WTC11 (cell line): ENCODE measurements around the gene HIBADH. TPM values are rescaled to one million over a fixed set of nuclear protein-coding genes. Genes with fewer than 3 reads are reported as not detected.

Experiments
- ATAC-seq: fragments of 200-7000 bp; cut with Tn5 transposase; 2 replicates; pipeline ENCODE4 v1.10.0; 2021; ENCODE audit warnings: mild to moderate bottlenecking, moderate library complexity
- CTCF ChIA-PET: fragments of 300-600 bp; sonication (Branson Sonifier 250); formaldehyde crosslinking; loops from one replicate; lab custom pipeline; 2021; ENCODE audit warnings: antibody characterized with exemption; lab: Charles Lee
- POLR2A ChIA-PET: fragments of 350-600 bp; sonication (Branson Sonifier 250); formaldehyde crosslinking; loops from one replicate; lab custom pipeline; 2021; ENCODE audit warnings: antibody characterized with exemption; lab: Charles Lee
- DNase-seq: peaks from one replicate; pipeline ENCODE4 v3.0.0; 2021; ENCODE audit warnings: low spot score
- H3K27ac Mint-ChIP-seq: 2 replicates; pipeline ENCODE4 v1.8.0; 2021; ENCODE audit warnings: mixed read lengths
- H3K27me3 Mint-ChIP-seq: 2 replicates; pipeline ENCODE4 v1.8.0; 2021; ENCODE audit warnings: low read depth, mild to moderate bottlenecking, moderate library complexity, mixed read lengths
- H3K36me3 Mint-ChIP-seq: 2 replicates; pipeline ENCODE4 v1.8.0; 2021; ENCODE audit warnings: mixed read lengths
- H3K4me1 Mint-ChIP-seq: 2 replicates; pipeline ENCODE4 v1.8.0; 2022; ENCODE audit warnings: mixed read lengths
- H3K4me3 Mint-ChIP-seq: 2 replicates; pipeline ENCODE4 v1.8.0; 2021; ENCODE audit warnings: mild to moderate bottlenecking, moderate library complexity, mixed read lengths
- H3K9me3 Mint-ChIP-seq: 2 replicates; pipeline ENCODE4 v1.8.0; 2021; ENCODE audit warnings: mixed read lengths
- CBFB ChIP-seq: sonication (generic); formaldehyde crosslinking; IDR thresholded peaks from 2 replicates; pipeline ENCODE4 v1.8.1; 2022; ENCODE audit warnings: mild to moderate bottlenecking, low read depth, missing genetic modification reagents
- CDX4 ChIP-seq: fragments of 250-450 bp; sonication (Bioruptor Pico); IDR thresholded peaks from 2 replicates; pipeline ENCODE4 v1.9.0; 2021; ENCODE audit warnings: moderate library complexity, mild to moderate bottlenecking, inconsistent platforms, borderline replicate concordance
- CREM ChIP-seq: sonication (generic); formaldehyde crosslinking; IDR thresholded peaks from 2 replicates; pipeline ENCODE4 v1.8.1; 2022; ENCODE audit warnings: mild to moderate bottlenecking, missing genetic modification reagents, moderate library complexity
- E2F1 ChIP-seq: sonication (generic); formaldehyde crosslinking; IDR thresholded peaks from 2 replicates; pipeline ENCODE4 v1.8.0; 2022; ENCODE audit warnings: mild to moderate bottlenecking, missing genetic modification reagents
- EMX1 ChIP-seq: fragments of 250-450 bp; sonication (Bioruptor Pico); IDR thresholded peaks from 2 replicates; pipeline ENCODE4 v1.8.0; 2021; ENCODE audit warnings: mild to moderate bottlenecking
- ERG ChIP-seq: fragments of 250-450 bp; sonication (Bioruptor Pico); IDR thresholded peaks from 2 replicates; pipeline ENCODE4 v1.8.0; 2021; ENCODE audit warnings: mild to moderate bottlenecking
- FOXP1 ChIP-seq: sonication (generic); formaldehyde crosslinking; IDR thresholded peaks from 2 replicates; pipeline ENCODE4 v1.8.0; 2022; ENCODE audit warnings: missing genetic modification reagents, mild to moderate bottlenecking, moderate library complexity, borderline replicate concordance
- GTF2I ChIP-seq: fragments of 250-450 bp; sonication (Bioruptor Pico); conservative IDR thresholded peaks from 2 replicates; pipeline ENCODE4 v1.4.0; 2021; ENCODE audit warnings: mild to moderate bottlenecking
- JAZF1 ChIP-seq: fragments of 250-450 bp; sonication (Bioruptor Pico); IDR thresholded peaks from 2 replicates; pipeline ENCODE4 v1.9.0; 2021; ENCODE audit warnings: moderate library complexity, mild to moderate bottlenecking, inconsistent platforms
- NFE2L1 ChIP-seq: sonication (generic); formaldehyde crosslinking; IDR thresholded peaks from 2 replicates; pipeline ENCODE4 v1.8.1; 2023; ENCODE audit warnings: missing genetic modification reagents
- NFYB ChIP-seq: sonication (generic); formaldehyde crosslinking; conservative IDR thresholded peaks from 2 replicates; pipeline ENCODE4 v1.8.0; 2022; ENCODE audit warnings: low read depth, missing genetic modification reagents
- NR2C2 ChIP-seq: sonication (generic); formaldehyde crosslinking; IDR thresholded peaks from 2 replicates; pipeline ENCODE4 v1.8.0; 2022; ENCODE audit warnings: mild to moderate bottlenecking, missing genetic modification reagents
- NR3C1 ChIP-seq: sonication (generic); formaldehyde crosslinking; conservative IDR thresholded peaks from 2 replicates; pipeline ENCODE4 v1.8.1; 2023; ENCODE audit warnings: low read depth, mild to moderate bottlenecking, missing genetic modification reagents
- OVOL2 ChIP-seq: fragments of 250-450 bp; sonication (Bioruptor Pico); IDR thresholded peaks from 2 replicates; pipeline ENCODE4 v1.9.0; 2021; ENCODE audit warnings: mild to moderate bottlenecking, borderline replicate concordance
- RELA ChIP-seq: sonication (generic); formaldehyde crosslinking; IDR thresholded peaks from 2 replicates; pipeline ENCODE4 v1.8.1; 2022; ENCODE audit warnings: missing genetic modification reagents, mild to moderate bottlenecking, borderline replicate concordance
- SMAD3 ChIP-seq: sonication (generic); formaldehyde crosslinking; IDR thresholded peaks from 2 replicates; pipeline ENCODE4 v1.8.0; 2022; ENCODE audit warnings: missing genetic modification reagents, mild to moderate bottlenecking, borderline replicate concordance
- TEAD4 ChIP-seq: sonication (generic); formaldehyde crosslinking; IDR thresholded peaks from 2 replicates; pipeline ENCODE4 v1.8.0; 2022; ENCODE audit warnings: mild to moderate bottlenecking, missing genetic modification reagents
- ZNF219 ChIP-seq: sonication (generic); formaldehyde crosslinking; IDR thresholded peaks from 2 replicates; pipeline ENCODE4 v1.8.0; 2023; ENCODE audit warnings: missing genetic modification reagents, mild to moderate bottlenecking, borderline replicate concordance
- ZNF425 ChIP-seq: fragments of 250-450 bp; sonication (Bioruptor Pico); conservative IDR thresholded peaks from 2 replicates; pipeline ENCODE4 v1.9.0; 2021; ENCODE audit warnings: mild to moderate bottlenecking
- ZNF671 ChIP-seq: fragments of 250-450 bp; sonication (Bioruptor Pico); IDR thresholded peaks from 2 replicates; pipeline ENCODE4 v1.8.0; 2021; ENCODE audit warnings: mild to moderate bottlenecking
- total RNA-seq: library from RNA; stranded (reverse); gene quantifications from 3 replicates; pipeline ENCODE4 v1.2.3, GENCODE V29; 2021
- TF ChIP-seq, protein P1 (sequence below): sonication (generic); formaldehyde crosslinking; IDR thresholded peaks from 2 replicates; pipeline ENCODE4 v1.8.1; 2023; ENCODE audit warnings: mild to moderate bottlenecking, missing genetic modification reagents
- TF ChIP-seq, protein P2 (sequence below): fragments of 250-450 bp; sonication (Bioruptor Pico); IDR thresholded peaks from 2 replicates; pipeline ENCODE4 v1.9.0; 2021; ENCODE audit warnings: mild to moderate bottlenecking, borderline replicate concordance

HIBADH gene
- total RNA-seq, 1 experiment from 2014 or later = 27.9 TPM

- no peak for TF ChIP-seq FOXP1
- TF ChIP-seq ZNF671 (CRISPR knock-in tag) = no peak
- TF ChIP-seq ZNF219 (CRISPR knock-in tag) = no peak
Observed at GRCh38 chr7:27656724-27657123, 6.0 kb downstream of the HIBADH start.

GRCh38 chr7:27655184-27655583 lies 7.5 kb downstream of the HIBADH start:
- H3K4me1 Mint-ChIP-seq = no peaks in the 10 kb centered on the region; the same call in 1 of the 2 replicates
- DNase-seq = no peak
- no peaks in the 10 kb centered on the region for H3K27me3 Mint-ChIP-seq
- POLR2A ChIA-PET = no interaction called here
- no peak overlapping the region for H3K27ac Mint-ChIP-seq
- H3K9me3 Mint-ChIP-seq = no peaks in the 10 kb centered on the region
- TF ChIP-seq OVOL2 (CRISPR knock-in tag) (no peak), CBFB (CRISPR knock-in tag) (no peak), GTF2I (CRISPR knock-in tag) (no peak), RELA (CRISPR knock-in tag) (no peak), NR3C1 (CRISPR knock-in tag) (no peak), CDX4 (CRISPR knock-in tag) (no peak), CREM (no peak), NR2C2 (no peak), JAZF1 (CRISPR knock-in tag) (no peak), NFE2L1 (CRISPR knock-in tag) (no peak), ZNF425 (no peak), ERG (CRISPR knock-in tag) (no peak)
- TF ChIP-seq, protein P1, sequence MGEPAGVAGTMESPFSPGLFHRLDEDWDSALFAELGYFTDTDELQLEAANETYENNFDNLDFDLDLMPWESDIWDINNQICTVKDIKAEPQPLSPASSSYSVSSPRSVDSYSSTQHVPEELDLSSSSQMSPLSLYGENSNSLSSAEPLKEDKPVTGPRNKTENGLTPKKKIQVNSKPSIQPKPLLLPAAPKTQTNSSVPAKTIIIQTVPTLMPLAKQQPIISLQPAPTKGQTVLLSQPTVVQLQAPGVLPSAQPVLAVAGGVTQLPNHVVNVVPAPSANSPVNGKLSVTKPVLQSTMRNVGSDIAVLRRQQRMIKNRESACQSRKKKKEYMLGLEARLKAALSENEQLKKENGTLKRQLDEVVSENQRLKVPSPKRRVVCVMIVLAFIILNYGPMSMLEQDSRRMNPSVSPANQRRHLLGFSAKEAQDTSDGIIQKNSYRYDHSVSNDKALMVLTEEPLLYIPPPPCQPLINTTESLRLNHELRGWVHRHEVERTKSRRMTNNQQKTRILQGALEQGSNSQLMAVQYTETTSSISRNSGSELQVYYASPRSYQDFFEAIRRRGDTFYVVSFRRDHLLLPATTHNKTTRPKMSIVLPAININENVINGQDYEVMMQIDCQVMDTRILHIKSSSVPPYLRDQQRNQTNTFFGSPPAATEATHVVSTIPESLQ = no peak
- TF ChIP-seq, all 79 proteins: peak for 0
- H3K36me3 Mint-ChIP-seq = no peaks in the 10 kb centered on the region
- ATAC-seq = no peak
- no peak overlapping the region for H3K4me3 Mint-ChIP-seq
- CTCF ChIA-PET = no interaction called here

More at GRCh38 chr7:27656724-27657123, 6.0 kb downstream of the HIBADH start:
- DNase-seq (no peak), ATAC-seq (no peak)
- H3K4me3 Mint-ChIP-seq = no peak overlapping the region
- ChIA-PET POLR2A (no interaction called here), CTCF (no interaction called here)
- H3K27me3 Mint-ChIP-seq = no peaks in the 10 kb centered on the region
- peaks cover 7% of the 10 kb centered on the region for H3K4me1 Mint-ChIP-seq
- no peaks in the 10 kb centered on the region for H3K9me3 Mint-ChIP-seq
- no peak overlapping the region; the same call in 1 of the 2 replicates for H3K27ac Mint-ChIP-seq
- H3K36me3 Mint-ChIP-seq = no peaks in the 10 kb centered on the region

- Mint-ChIP-seq H3K4me3 (no peak overlapping the region), H3K4me1 (no peaks in the 10 kb centered on the region; the same call in 1 of the 2 replicates), H3K27me3 (no peaks in the 10 kb centered on the region), H3K27ac (no peak overlapping the region), H3K9me3 (no peaks in the 10 kb centered on the region), H3K36me3 (peaks cover 15% of the 10 kb centered on the region)
- ATAC-seq = no peak
- ChIA-PET POLR2A (no interaction called here), CTCF (no interaction called here)
- no peak for DNase-seq
- TF ChIP-seq, protein P2, sequence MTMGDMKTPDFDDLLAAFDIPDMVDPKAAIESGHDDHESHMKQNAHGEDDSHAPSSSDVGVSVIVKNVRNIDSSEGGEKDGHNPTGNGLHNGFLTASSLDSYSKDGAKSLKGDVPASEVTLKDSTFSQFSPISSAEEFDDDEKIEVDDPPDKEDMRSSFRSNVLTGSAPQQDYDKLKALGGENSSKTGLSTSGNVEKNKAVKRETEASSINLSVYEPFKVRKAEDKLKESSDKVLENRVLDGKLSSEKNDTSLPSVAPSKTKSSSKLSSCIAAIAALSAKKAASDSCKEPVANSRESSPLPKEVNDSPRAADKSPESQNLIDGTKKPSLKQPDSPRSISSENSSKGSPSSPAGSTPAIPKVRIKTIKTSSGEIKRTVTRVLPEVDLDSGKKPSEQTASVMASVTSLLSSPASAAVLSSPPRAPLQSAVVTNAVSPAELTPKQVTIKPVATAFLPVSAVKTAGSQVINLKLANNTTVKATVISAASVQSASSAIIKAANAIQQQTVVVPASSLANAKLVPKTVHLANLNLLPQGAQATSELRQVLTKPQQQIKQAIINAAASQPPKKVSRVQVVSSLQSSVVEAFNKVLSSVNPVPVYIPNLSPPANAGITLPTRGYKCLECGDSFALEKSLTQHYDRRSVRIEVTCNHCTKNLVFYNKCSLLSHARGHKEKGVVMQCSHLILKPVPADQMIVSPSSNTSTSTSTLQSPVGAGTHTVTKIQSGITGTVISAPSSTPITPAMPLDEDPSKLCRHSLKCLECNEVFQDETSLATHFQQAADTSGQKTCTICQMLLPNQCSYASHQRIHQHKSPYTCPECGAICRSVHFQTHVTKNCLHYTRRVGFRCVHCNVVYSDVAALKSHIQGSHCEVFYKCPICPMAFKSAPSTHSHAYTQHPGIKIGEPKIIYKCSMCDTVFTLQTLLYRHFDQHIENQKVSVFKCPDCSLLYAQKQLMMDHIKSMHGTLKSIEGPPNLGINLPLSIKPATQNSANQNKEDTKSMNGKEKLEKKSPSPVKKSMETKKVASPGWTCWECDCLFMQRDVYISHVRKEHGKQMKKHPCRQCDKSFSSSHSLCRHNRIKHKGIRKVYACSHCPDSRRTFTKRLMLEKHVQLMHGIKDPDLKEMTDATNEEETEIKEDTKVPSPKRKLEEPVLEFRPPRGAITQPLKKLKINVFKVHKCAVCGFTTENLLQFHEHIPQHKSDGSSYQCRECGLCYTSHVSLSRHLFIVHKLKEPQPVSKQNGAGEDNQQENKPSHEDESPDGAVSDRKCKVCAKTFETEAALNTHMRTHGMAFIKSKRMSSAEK (CRISPR knock-in tag) = no peak
- TF ChIP-seq E2F1 (no peak), NFYB (no peak), SMAD3 (CRISPR knock-in tag) (no peak), EMX1 (CRISPR knock-in tag) (no peak), TEAD4 (CRISPR knock-in tag) (no peak)
Observed at GRCh38 chr7:27652518-27652917, 10.2 kb downstream of the HIBADH start.
